AG10803 (cell line): ENCODE measurements around the gene GNLY.
A peak's percentile ranks its signal among the peaks of the same experiment; 100 is the strongest.

Experiments used
- DNase-seq: peaks from one replicate; pipeline ENCODE4 v3.0.0; 2010; ENCODE audit warnings: low read depth
- H3K4me3 ChIP-seq: 2 replicates; pipeline ENCODE4 v1.5.1; 2011; ENCODE audit warnings: mild to moderate bottlenecking, low read length, control low read depth
- CTCF ChIP-seq: conservative IDR thresholded peaks from 2 replicates; pipeline ENCODE4 v1.5.1; 2011; ENCODE audit warnings: mild to moderate bottlenecking, low read length, control low read depth, inconsistent platforms

The GNLY gene

DNA sequence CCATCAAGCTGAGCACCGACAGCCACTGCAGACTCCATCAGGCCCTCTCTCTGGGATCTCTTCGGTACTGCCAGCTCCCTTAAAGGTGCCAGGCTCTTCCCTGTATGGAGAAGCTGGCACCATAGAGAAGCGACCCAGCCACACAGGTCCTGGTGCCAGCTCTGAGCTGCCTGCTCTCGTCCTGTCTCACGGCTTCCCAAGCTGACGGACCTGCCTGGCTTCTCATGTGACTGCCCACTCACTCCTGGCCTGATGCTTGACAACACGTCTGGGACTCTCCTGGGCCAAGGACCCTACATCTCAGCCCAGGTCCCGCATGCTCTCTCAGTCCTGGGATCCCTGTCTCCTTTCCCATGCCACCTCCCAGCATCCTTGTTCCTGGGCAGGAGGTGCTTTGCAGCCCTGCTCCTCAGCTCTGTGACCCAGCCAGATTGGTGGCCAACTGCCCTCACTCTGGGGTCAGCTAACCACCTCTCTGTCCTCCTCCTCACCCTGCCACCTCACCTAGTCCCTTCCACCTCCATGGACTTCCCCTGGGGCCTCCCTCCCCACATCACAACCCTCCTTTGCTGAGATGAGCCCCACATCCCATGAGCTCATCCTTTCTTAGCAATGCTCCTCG is 47.2 kb downstream of the GNLY start:
- H3K4me3 ChIP-seq = 0 out of 2 replicates have a peak overlapping the region, but pooled peaks have one; percentile 4
- DNase-seq = no peak
- TF ChIP-seq CTCF = no peak

- peak; percentile 97 for DNase-seq
- TF ChIP-seq CTCF = 0 out of 2 replicates have a peak, but pooled peaks have one; percentile 6
- H3K4me3 ChIP-seq = peak overlapping the region; percentile 29
Measured at GRCh38 chr2:85741833-85742455, 47.8 kb downstream of the GNLY start.

DNA sequence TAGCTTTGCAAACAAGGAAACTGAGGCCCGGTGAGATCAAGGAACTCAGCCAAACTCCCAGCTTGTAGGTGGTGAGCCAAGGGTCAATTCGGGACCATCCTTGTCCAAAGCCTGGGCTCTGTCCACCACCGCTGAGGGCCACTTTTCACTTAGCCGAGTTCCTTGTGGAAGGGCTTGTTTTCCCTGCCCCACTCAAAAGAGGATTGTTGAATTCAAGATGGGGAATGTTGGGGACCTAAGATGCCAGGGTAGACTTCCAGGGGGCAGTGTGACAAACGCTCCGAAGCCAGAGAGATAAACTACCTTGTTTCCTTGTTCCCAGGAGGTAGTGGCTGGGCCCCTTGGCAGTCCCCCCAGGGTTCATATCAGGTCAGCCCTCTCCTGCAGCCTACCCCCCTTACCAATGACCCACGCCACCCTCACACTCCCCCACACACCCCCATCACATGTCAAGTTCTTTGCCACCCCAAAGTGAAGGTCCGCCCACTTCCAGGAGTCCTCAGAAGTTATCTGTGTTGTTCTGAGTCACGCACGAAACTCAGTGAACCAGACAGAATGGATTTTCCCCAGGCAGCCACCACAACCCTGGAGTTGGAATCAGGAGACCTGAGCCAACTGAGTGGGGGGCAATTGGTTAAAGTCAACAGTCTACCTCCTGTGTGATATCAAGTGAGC is 49.3 kb downstream of the GNLY start:
- no peak overlapping the region for H3K4me3 ChIP-seq
- peak; percentile 52 for DNase-seq
- TF ChIP-seq CTCF = no peak

DNA sequence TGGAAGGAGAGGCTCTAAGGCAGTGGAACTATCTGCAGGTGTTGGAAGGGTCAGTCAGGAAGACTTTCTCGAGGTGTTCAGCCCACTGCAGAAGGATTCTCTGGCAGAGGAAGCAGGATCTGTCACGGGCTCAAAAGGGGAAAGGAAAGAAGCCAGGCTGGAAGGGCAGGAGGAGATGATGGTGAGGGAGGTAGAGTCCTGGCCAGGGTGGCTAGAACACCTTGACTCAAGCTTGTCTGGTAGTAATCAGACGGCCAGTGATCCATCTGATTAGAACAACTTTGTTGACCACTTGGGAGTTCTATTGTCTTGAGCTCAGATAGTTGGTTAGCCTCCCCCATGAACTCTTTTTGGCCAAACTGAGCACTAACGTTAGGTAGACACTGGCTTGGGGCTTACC is 49.9 kb downstream of the GNLY start:
- H3K4me3 ChIP-seq = no peak overlapping the region
- no peak for DNase-seq
- no peak for TF ChIP-seq CTCF

GRCh38 chr2:85744741-85745601 is 50.8 kb downstream of the GNLY start:
- peak overlapping the region; percentile 38 for H3K4me3 ChIP-seq
- DNase-seq = peak; percentile 99
- no peak; the same call in 1 of the 2 replicates for TF ChIP-seq CTCF

- TF ChIP-seq CTCF = no peak
- peak overlapping the region; percentile 38 for H3K4me3 ChIP-seq
- DNase-seq = no peak
Measured at GRCh38 chr2:85745619-85746018, 51.5 kb downstream of the GNLY start.
